GM23338 (cell line): Measurements from ENCODE around the gene ABCC6. TPM values are rescaled to one million over a fixed set of nuclear protein-coding genes. Genes with fewer than 3 reads are reported as not detected.
"Not testable (repeated sequence)": the region's sequence is repeated elsewhere in the genome, so short reads cannot be mapped to it uniquely, and the experiment has no call there.

Experiments
- ATAC-seq: fragments of 200-7000 bp; cut with Tn5 transposase; 3 replicates; pipeline ENCODE4 v1.9.1; 2020
- DNase-seq: peaks from one replicate; pipeline ENCODE4 v3.0.0-alpha.2; 2015; ENCODE audit warnings: low spot score
- H2AFZ ChIP-seq: fragments of 200-600 bp; sonication (generic); 2 replicates; pipeline ENCODE4 v1.8.0; 2016; ENCODE audit warnings: antibody characterized with exemption, mild to moderate bottlenecking, moderate library complexity
- H3F3A ChIP-seq: fragments of 200-600 bp; sonication (generic); replicated peaks from 2 replicates; pipeline ENCODE4 v1.8.0; 2017; ENCODE audit warnings: antibody characterized with exemption, mixed run types, low read depth
- H3K27ac ChIP-seq: fragments of 200-600 bp; sonication (generic); 2 replicates; pipeline ENCODE4 v1.6.1; 2016; ENCODE audit warnings: low read depth
- H3K27me3 ChIP-seq: fragments of 200-600 bp; sonication (generic); 2 replicates; pipeline ENCODE4 v1.8.0; 2016; ENCODE audit warnings: mild to moderate bottlenecking, mixed run types, moderate library complexity; ENCODE audit not compliant: insufficient read depth
- H3K36me3 ChIP-seq: fragments of 200-600 bp; sonication (generic); 2 replicates; pipeline ENCODE4 v1.8.0; 2016; ENCODE audit warnings: mild to moderate bottlenecking; ENCODE audit not compliant: insufficient read depth
- H3K4me1 ChIP-seq: fragments of 200-600 bp; sonication (generic); 2 replicates; pipeline ENCODE4 v1.8.0; 2016; ENCODE audit warnings: mild to moderate bottlenecking, moderate library complexity; ENCODE audit not compliant: insufficient read depth
- H3K4me2 ChIP-seq: fragments of 200-600 bp; sonication (generic); 2 replicates; pipeline ENCODE4 v1.7.1; 2017; ENCODE audit warnings: mixed run types
- H3K4me3 ChIP-seq: fragments of 200-600 bp; sonication (generic); 2 replicates; pipeline ENCODE4 v1.6.1; 2016; ENCODE audit warnings: mixed run types
- H3K79me2 ChIP-seq: fragments of 200-600 bp; sonication (generic); replicated peaks from 2 replicates; pipeline ENCODE4 v1.8.0; 2017; ENCODE audit warnings: mild to moderate bottlenecking; ENCODE audit not compliant: insufficient read depth
- H3K9me2 ChIP-seq: fragments of 200-600 bp; sonication (generic); 2 replicates; pipeline ENCODE4 v1.8.0; 2017; ENCODE audit not compliant: insufficient read depth
- H4K20me1 ChIP-seq: fragments of 200-600 bp; sonication (generic); replicated peaks from 2 replicates; pipeline ENCODE4 v1.8.0; 2017; ENCODE audit warnings: mild to moderate bottlenecking; ENCODE audit not compliant: insufficient read depth
- H3K27ac Mint-ChIP-seq: 2 replicates; pipeline ENCODE4 v1.8.0; 2020; ENCODE audit warnings: inconsistent platforms, mild to moderate bottlenecking, moderate library complexity, mixed read lengths
- H3K27me3 Mint-ChIP-seq: 3 replicates; pipeline ENCODE4 v1.8.0; 2022; ENCODE audit warnings: low read depth, mild to moderate bottlenecking, moderate library complexity, mixed read lengths, inconsistent platforms; ENCODE audit not compliant: insufficient read depth, poor library complexity
- H3K36me3 Mint-ChIP-seq: 3 replicates; pipeline ENCODE4 v1.8.0; 2021; ENCODE audit warnings: low read depth, mild to moderate bottlenecking, inconsistent platforms, moderate library complexity, mixed read lengths
- H3K4me1 Mint-ChIP-seq: 3 replicates; pipeline ENCODE4 v1.8.0; 2020; ENCODE audit warnings: mild to moderate bottlenecking, inconsistent platforms, mixed read lengths
- H3K4me3 Mint-ChIP-seq: 3 replicates; pipeline ENCODE4 v1.8.0; 2021; ENCODE audit warnings: moderate library complexity, mild to moderate bottlenecking, inconsistent platforms, mixed read lengths
- H3K9me3 Mint-ChIP-seq: 3 replicates; pipeline ENCODE4 v1.8.0; 2020; ENCODE audit warnings: moderate library complexity, mild to moderate bottlenecking, inconsistent platforms, mixed read lengths
- CREB1 ChIP-seq: fragments of 250-450 bp; sonication (Bioruptor Pico); IDR thresholded peaks from 2 replicates; pipeline ENCODE4 v1.5.0; 2020; ENCODE audit warnings: low read depth, mild to moderate bottlenecking, moderate library complexity
- EZH2 ChIP-seq: fragments of 200-600 bp; sonication (generic); IDR thresholded peaks from one replicate; pipeline ENCODE4 v1.8.0; 2017; ENCODE audit warnings: antibody characterized with exemption, mild to moderate bottlenecking, low read depth; ENCODE audit not compliant: unreplicated experiment
- JUNB ChIP-seq: IDR thresholded peaks from one replicate; pipeline ENCODE4 v1.6.1; 2016; ENCODE audit warnings: antibody characterized with exemption; ENCODE audit not compliant: unreplicated experiment
- NANOG ChIP-seq: IDR thresholded peaks from 2 replicates; pipeline ENCODE4 v1.6.1; 2016; ENCODE audit warnings: antibody characterized with exemption, borderline replicate concordance
- POLR2AphosphoS5 ChIP-seq: IDR thresholded peaks from 2 replicates; pipeline ENCODE4 v1.6.1; 2016; ENCODE audit warnings: antibody characterized with exemption, low read depth
- REST ChIP-seq: IDR thresholded peaks from one replicate; pipeline ENCODE4 v1.6.1; 2018; ENCODE audit warnings: antibody characterized with exemption; ENCODE audit not compliant: unreplicated experiment
- STAT1 ChIP-seq: IDR thresholded peaks from one replicate; pipeline ENCODE4 v1.6.1; 2016; ENCODE audit warnings: antibody characterized with exemption; ENCODE audit not compliant: unreplicated experiment
- ZNF331 ChIP-seq: fragments of 250-450 bp; sonication (Bioruptor Pico); IDR thresholded peaks from 2 replicates; pipeline ENCODE4 v1.5.0; 2020; ENCODE audit warnings: low read depth, mild to moderate bottlenecking, moderate library complexity
- ZNF462 ChIP-seq: fragments of 250-450 bp; sonication (Bioruptor Pico); IDR thresholded peaks from 2 replicates; pipeline ENCODE4 v1.5.0; 2020; ENCODE audit warnings: mild to moderate bottlenecking, moderate library complexity
- polyA plus RNA-seq: library from polyadenylated mRNA; unstranded; fragments of >200 nt; fragmentation: Nextera tagmentation; extraction: Ambion mirVana; gene quantifications from 2 replicates; pipeline ENCODE4 v1.2.1, GENCODE V29; 2016
- total RNA-seq: library from RNA; depleted of rRNA; stranded (reverse); fragments of >200 nt; shearing (Covaris generic); gene quantifications from 2 replicates; pipeline ENCODE4 v1.2.3, GENCODE V29; 2014

ABCC6 gene
- total and polyA plus RNA-seq, 2 experiments from 2014 or later = 0.73 to 2.8 TPM

- no peak for TF ChIP-seq REST
- no peak for TF ChIP-seq ZNF331
- no peak for TF ChIP-seq NANOG
- no peak for TF ChIP-seq POLR2AphosphoS5
- TF ChIP-seq EZH2 = no peak
- TF ChIP-seq CREB1 (CRISPR knock-in tag) = no peak
- no peak for TF ChIP-seq STAT1
- no peak for TF ChIP-seq JUNB
Observed at GRCh38 chr16:16106466-16106865, 116.8 kb downstream of the ABCC6 start (continued).

DNA sequence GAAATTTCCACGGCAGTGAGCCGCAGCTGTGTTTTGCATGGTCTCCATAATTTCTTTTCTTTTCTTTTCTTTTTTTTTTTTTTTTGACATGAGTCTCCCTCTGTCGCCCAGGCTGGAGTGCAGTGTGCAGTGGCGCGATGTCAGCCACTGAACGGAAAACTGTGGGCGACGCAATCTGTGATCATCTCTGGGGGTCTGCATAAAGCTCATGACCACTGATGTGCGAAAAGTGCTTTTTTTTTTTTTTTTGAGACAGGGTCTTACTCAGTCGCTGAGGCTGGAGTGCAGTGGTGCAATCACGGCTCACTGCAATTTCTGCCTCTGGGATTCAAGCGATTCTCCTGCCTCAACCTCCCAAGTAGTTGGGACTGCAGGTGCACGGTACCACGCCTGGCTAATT is 117.6 kb downstream of the ABCC6 start:
- H3K36me3 Mint-ChIP-seq = peaks cover 76% of the 10 kb centered on the region
- TF ChIP-seq ZNF462 (CRISPR knock-in tag) (no peak), NANOG (no peak)
- ATAC-seq (no peak), DNase-seq (no peak)
- Histone ChIP-seq H3K27me3 (no peaks in the 10 kb centered on the region), H3F3A (no peaks in the 10 kb centered on the region), H4K20me1 (peaks cover 9% of the 10 kb centered on the region; the same call in 1 of the 2 replicates), H3K9me2 (no peaks in the 10 kb centered on the region), H3K79me2 (no peaks in the 10 kb centered on the region), H2AFZ (no peak overlapping the region), H3K4me2 (no peak overlapping the region), H3K36me3 (peaks cover 3% of the 10 kb centered on the region; the same call in 1 of the 2 replicates), H3K4me3 (no peak overlapping the region), H3K27ac (no peak overlapping the region), H3K4me1 (no peaks in the 10 kb centered on the region; the same call in 1 of the 2 replicates)
- H3K4me1 Mint-ChIP-seq = no peaks in the 10 kb centered on the region; the same call in 1 of the 3 replicates
- H3K9me3 Mint-ChIP-seq = no peaks in the 10 kb centered on the region
- H3K4me3 Mint-ChIP-seq = no peak overlapping the region
- no peak overlapping the region for H3K27ac Mint-ChIP-seq
- H3K27me3 Mint-ChIP-seq = peaks cover 2% of the 10 kb centered on the region

GRCh38 chr16:16104804-16105141 is 118.5 kb downstream of the ABCC6 start:
- H3K4me1 ChIP-seq, H3K27ac ChIP-seq, H4K20me1 ChIP-seq, H3K27ac Mint-ChIP-seq, H3K9me3 Mint-ChIP-seq, H3K4me2 ChIP-seq, H3F3A ChIP-seq, H3K36me3 ChIP-seq, ATAC-seq, H3K9me2 ChIP-seq, H3K4me3 ChIP-seq, H3K79me2 ChIP-seq, H3K4me3 Mint-ChIP-seq, H3K4me1 Mint-ChIP-seq, DNase-seq, H3K27me3 Mint-ChIP-seq, H3K27me3 ChIP-seq, H2AFZ ChIP-seq: not testable (repeated sequence)
- peaks cover 73% of the 10 kb centered on the region for H3K36me3 Mint-ChIP-seq
